OCI-LY7 (cell line): ENCODE data around the gene TMEM37. TPM values are rescaled to one million over a fixed set of nuclear protein-coding genes. Genes with fewer than 3 reads are reported as not detected.

ENCODE experiments used
- BruUV-seq: library from RNA; stranded (reverse); fragments of 400-500 nt; replicated peaks from 2 replicates; lab custom pipeline; 2021; lab: Mats Ljungman, UMichigan
- CTCF ChIA-PET: fragments of 300-600 bp; sonication (Branson Sonifier 250); formaldehyde crosslinking; loops from one replicate; lab custom pipeline; 2022; ENCODE audit warnings: antibody characterized with exemption; ENCODE audit not compliant: unreplicated experiment; lab: Charles Lee
- POLR2A ChIA-PET: fragments of 300-600 bp; sonication (Branson Sonifier 250); formaldehyde crosslinking; loops from one replicate; lab custom pipeline; 2022; ENCODE audit warnings: antibody characterized with exemption; lab: Charles Lee
- DNase-seq: peaks from one replicate; pipeline ENCODE4 v3.0.0-alpha.2; 2015; ENCODE audit warnings: low spot score
- H2AFZ ChIP-seq: fragments of 200-600 bp; sonication (generic), shearing (Covaris generic); 2 replicates; pipeline ENCODE4 v1.6.1; 2014; ENCODE audit warnings: mild to moderate bottlenecking, antibody characterized with exemption, low read length, moderate library complexity
- H3K27ac ChIP-seq: fragments of 200-600 bp; sonication (generic); 2 replicates; pipeline ENCODE4 v1.5.1; 2014; ENCODE audit warnings: mixed run types, low read depth, mild to moderate bottlenecking, moderate library complexity, low read length, inconsistent platforms; ENCODE audit not compliant: poor library complexity, severe bottlenecking
- H3K36me3 ChIP-seq: fragments of 200-600 bp; sonication (generic); 2 replicates; pipeline ENCODE4 v1.6.1; 2014; ENCODE audit warnings: mild to moderate bottlenecking, antibody characterized with exemption, low read length, moderate library complexity, mixed read lengths; ENCODE audit not compliant: insufficient read depth
- H3K4me1 ChIP-seq: fragments of 200-600 bp; sonication (generic); 2 replicates; pipeline ENCODE4 v1.5.1; 2014; ENCODE audit warnings: mild to moderate bottlenecking, low read length; ENCODE audit not compliant: insufficient read depth, poor library complexity, severe bottlenecking
- H3K4me2 ChIP-seq: fragments of 200-600 bp; sonication (generic); 2 replicates; pipeline ENCODE4 v1.6.1; 2014; ENCODE audit warnings: mild to moderate bottlenecking, low read length
- H3K4me3 ChIP-seq: fragments of 200-600 bp; sonication (generic); 2 replicates; pipeline ENCODE4 v1.5.1; 2014; ENCODE audit warnings: mild to moderate bottlenecking, low read depth, low read length; ENCODE audit not compliant: poor library complexity, severe bottlenecking
- H3K79me2 ChIP-seq: fragments of 200-600 bp; sonication (generic); 2 replicates; pipeline ENCODE4 v1.6.1; 2016; ENCODE audit warnings: low read depth, mild to moderate bottlenecking, low read length, moderate library complexity, mixed read lengths; ENCODE audit not compliant: insufficient read depth
- H3K9me2 ChIP-seq: fragments of 200-600 bp; sonication (generic); 2 replicates; pipeline ENCODE4 v1.6.1; 2016; ENCODE audit warnings: mild to moderate bottlenecking, low read length, mixed read lengths; ENCODE audit not compliant: insufficient read depth
- H3K9me3 ChIP-seq: fragments of 200-600 bp; sonication (generic); 2 replicates; pipeline ENCODE4 v1.6.1; 2014; ENCODE audit warnings: mild to moderate bottlenecking, mixed run types, low read length, mixed read lengths
- H4K20me1 ChIP-seq: fragments of 200-600 bp; sonication (generic); 2 replicates; pipeline ENCODE4 v1.6.1; 2014; ENCODE audit warnings: mild to moderate bottlenecking, antibody characterized with exemption, low read length, moderate library complexity, mixed read lengths; ENCODE audit not compliant: insufficient read depth
- EZH2phosphoT487 ChIP-seq: fragments of 200-600 bp; sonication (generic); IDR thresholded peaks from 2 replicates; pipeline ENCODE4 v1.6.1; 2018; ENCODE audit warnings: low read depth, borderline replicate concordance, mild to moderate bottlenecking, mixed run types, antibody characterized with exemption, low read length, moderate library complexity, mixed read lengths
- intact Hi-C: fragments of 100-400 bp; cut with micrococcal nuclease; formaldehyde crosslinking; loops from one replicate; pipeline ENCODE4 v1.10.0; 2022; ENCODE audit not compliant: unreplicated experiment
- total RNA-seq, 2 experiments: library from RNA; depleted of rRNA in 1 of 2; stranded (reverse); fragments of >200 nt in 1 of 2; shearing (Covaris generic) in 1 of 2; gene quantifications; 2 replicates each; pipeline ENCODE4 v1.2.3, GENCODE V29; 2014 to 2022
- TF ChIP-seq, protein P1 (sequence below): fragments of 200-600 bp; sonication (generic); conservative IDR thresholded peaks from 2 replicates; pipeline ENCODE4 v1.5.1; 2014; ENCODE audit warnings: mild to moderate bottlenecking, antibody characterized with exemption, low read length, moderate library complexity, mixed read lengths

The TMEM37 gene
- total RNA-seq, 2 experiments from 2014 or later, result not detected

DNA sequence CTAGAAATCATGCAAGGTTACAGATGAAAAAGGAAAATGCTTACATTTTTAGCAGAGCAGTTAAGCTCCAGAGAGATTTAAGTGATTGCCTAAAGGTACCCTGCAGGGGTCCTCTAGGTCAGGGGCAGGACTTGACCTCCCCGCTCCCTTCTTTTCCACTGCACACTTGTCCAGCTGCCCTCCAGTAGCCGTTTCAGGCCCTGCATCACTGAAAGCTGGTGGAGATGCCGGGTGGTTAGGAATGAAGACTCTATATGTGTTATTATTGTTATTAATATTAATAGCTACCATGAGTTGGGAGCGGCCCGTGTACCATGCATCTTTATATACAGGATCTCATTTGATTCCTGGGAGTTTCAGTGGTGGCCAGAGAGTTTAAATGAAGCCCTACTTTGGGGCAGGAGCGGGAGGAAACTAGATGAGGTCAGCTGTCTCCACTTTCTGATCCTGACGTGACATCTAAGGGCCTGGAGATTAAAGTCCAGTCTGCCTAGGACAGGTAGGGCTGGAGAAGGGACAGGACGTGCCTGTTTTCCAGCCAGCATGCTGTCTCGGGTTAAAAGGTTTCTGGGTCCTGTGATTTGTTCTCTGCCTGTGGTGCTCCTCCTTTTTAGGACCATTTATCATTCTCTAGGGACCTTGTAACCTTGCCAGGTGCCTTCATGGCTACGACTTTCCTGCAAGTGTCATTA lies 2.1 kb downstream of the TMEM37 start:
- Histone ChIP-seq H2AFZ (no peak overlapping the region), H3K79me2 (no peaks in the 10 kb centered on the region), H3K4me2 (no peak overlapping the region), H3K27ac (no peak overlapping the region), H3K4me1 (peaks cover 17% of the 10 kb centered on the region), H3K9me3 (no peaks in the 10 kb centered on the region), H4K20me1 (no peaks in the 10 kb centered on the region), H3K36me3 (no peaks in the 10 kb centered on the region), H3K4me3 (no peak overlapping the region), H3K9me2 (no peaks in the 10 kb centered on the region)
- intact Hi-C loops, result no loop called here
- BruUV-seq, result no TSS peak
- TF ChIP-seq, protein P1, sequence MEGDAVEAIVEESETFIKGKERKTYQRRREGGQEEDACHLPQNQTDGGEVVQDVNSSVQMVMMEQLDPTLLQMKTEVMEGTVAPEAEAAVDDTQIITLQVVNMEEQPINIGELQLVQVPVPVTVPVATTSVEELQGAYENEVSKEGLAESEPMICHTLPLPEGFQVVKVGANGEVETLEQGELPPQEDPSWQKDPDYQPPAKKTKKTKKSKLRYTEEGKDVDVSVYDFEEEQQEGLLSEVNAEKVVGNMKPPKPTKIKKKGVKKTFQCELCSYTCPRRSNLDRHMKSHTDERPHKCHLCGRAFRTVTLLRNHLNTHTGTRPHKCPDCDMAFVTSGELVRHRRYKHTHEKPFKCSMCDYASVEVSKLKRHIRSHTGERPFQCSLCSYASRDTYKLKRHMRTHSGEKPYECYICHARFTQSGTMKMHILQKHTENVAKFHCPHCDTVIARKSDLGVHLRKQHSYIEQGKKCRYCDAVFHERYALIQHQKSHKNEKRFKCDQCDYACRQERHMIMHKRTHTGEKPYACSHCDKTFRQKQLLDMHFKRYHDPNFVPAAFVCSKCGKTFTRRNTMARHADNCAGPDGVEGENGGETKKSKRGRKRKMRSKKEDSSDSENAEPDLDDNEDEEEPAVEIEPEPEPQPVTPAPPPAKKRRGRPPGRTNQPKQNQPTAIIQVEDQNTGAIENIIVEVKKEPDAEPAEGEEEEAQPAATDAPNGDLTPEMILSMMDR, result no peak
- TF ChIP-seq EZH2phosphoT487, result no peak
- DNase-seq, result no peak
- ChIA-PET CTCF (no interaction called here), POLR2A (no interaction called here)

DNA sequence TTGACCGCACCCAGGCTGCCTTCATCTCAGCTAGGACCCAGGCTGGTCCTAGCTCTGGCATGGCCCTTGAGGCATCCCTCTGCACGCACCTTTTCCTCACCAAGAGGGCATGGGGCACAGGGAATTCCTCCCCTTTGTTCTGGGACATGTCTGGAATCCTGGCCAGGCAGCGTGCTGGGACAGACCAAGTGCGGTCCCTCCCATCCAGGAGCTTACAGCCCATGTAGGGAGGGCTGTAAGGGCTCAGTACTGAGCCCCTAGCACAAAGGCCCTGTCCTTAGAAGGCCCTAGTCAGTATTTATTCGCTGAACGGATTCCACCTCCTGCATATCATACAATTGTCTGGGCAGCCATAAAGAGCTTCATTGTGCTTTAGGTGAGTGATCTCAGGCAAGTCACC lies 3.0 kb downstream of the TMEM37 start:
- H3K4me2 ChIP-seq, result no peak overlapping the region
- no peak overlapping the region for H3K27ac ChIP-seq
- H4K20me1 ChIP-seq, result no peaks in the 10 kb centered on the region
- intact Hi-C loops, result no loop called here
- no peaks in the 10 kb centered on the region for H3K9me2 ChIP-seq
- H3K79me2 ChIP-seq, result no peaks in the 10 kb centered on the region
- ChIA-PET POLR2A (no interaction called here), CTCF (no interaction called here)
- peaks cover 17% of the 10 kb centered on the region for H3K4me1 ChIP-seq
- no peak for DNase-seq
- no peak overlapping the region for H2AFZ ChIP-seq
- no peaks in the 10 kb centered on the region for H3K9me3 ChIP-seq
- BruUV-seq, result no TSS peak
- TF ChIP-seq, protein P1, result no peak
- no peak for TF ChIP-seq EZH2phosphoT487
- H3K36me3 ChIP-seq, result no peaks in the 10 kb centered on the region
- no peak overlapping the region for H3K4me3 ChIP-seq
